ENCODE results near the gene MBP.

DNA sequence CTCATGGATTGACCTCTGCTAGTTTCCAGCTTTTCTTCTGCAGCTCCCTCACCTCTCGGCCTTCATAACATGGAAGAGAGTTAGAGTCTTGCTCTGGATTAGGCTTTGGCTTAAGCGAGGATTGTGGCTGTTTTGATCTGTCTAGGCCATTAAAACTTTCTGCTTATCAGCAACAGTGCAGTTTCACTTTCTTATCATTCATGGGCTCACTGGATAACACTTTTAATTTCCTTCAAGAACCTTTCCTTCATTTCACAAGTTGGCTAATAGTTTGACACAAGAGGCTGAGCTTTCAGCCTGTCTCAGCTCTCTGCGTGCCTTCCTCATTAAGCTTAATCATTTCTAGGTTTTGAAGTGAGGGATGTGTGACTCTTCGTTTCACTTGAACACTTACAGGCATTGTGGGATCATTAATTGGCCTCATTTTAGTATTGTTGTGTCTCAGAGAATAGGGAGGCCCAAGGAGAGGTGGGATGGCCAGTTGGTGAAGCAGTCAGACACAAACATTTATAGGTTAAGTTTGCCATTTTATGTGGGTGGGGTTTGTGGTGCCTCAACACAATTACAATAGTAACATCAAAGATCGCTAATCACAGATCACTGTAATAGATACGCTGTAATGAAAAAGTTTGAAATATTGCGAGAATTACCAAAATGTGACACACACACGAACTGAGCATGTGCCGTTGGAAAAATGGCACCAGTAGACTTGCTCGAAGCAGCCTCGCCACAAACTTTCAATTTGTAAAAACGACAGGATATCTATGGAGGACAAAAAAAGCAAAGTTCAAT lies 180.9 kb downstream of the MBP start:
- no peak for TF ChIP-seq FOXM1 (IDR thresholded peaks at IDR 0.05; ENCODE audit: borderline replicate concordance)
- TF ChIP-seq ELF4 (IDR thresholded peaks at IDR 0.05) = no peak
